Nephron progenitor cell (in vitro differentiated cells): ENCODE results near the gene ZNF708.

Experiments
- DNase-seq: peaks from one replicate; pipeline ENCODE4 v3.0.0; 2021
- H3K27ac Mint-ChIP-seq: 2 replicates; pipeline ENCODE4 v1.8.0; 2021; ENCODE audit warnings: mild to moderate bottlenecking, moderate library complexity, mixed read lengths
- H3K27me3 Mint-ChIP-seq: 2 replicates; pipeline ENCODE4 v1.8.0; 2021; ENCODE audit warnings: mild to moderate bottlenecking, low read depth, mixed read lengths; ENCODE audit not compliant: poor library complexity
- H3K36me3 Mint-ChIP-seq: 2 replicates; pipeline ENCODE4 v1.8.0; 2021; ENCODE audit warnings: low read depth, mixed read lengths
- H3K4me1 Mint-ChIP-seq: 2 replicates; pipeline ENCODE4 v1.8.0; 2021; ENCODE audit warnings: mixed read lengths
- H3K4me3 Mint-ChIP-seq: 2 replicates; pipeline ENCODE4 v1.8.0; 2021; ENCODE audit warnings: mild to moderate bottlenecking, moderate library complexity, mixed read lengths
- H3K9me3 Mint-ChIP-seq: 2 replicates; pipeline ENCODE4 v1.8.0; 2021; ENCODE audit warnings: mild to moderate bottlenecking, moderate library complexity, mixed read lengths
- TF ChIP-seq, protein P1 (sequence below): fragments of 200-600 bp; sonication (generic); IDR thresholded peaks from 2 replicates; pipeline ENCODE4 v1.5.0; 2021; ENCODE audit warnings: antibody characterized with exemption

The ZNF708 gene

DNA sequence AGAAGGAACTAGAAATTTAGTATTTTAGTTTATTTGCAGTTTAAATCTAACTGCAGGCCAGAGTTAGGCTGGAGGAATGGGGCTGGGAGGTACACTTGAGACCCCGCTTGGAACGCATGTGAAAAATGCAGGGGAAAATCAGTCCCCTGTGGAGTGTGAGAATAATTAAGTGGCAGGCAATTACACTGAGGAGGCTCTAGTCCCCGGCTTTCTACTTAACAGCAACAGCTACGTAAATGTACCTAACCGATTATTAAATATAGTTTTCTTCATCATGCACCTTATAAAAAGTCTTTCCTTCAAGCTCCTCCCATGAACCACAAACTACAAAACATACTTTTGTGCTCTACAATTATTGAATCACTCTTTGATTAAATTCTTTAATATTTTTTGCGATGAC lies 804 bp downstream of the ZNF708 start:
- Mint-ChIP-seq H3K36me3 (peaks cover 59% of the 10 kb centered on the region), H3K27me3 (peaks cover 4% of the 10 kb centered on the region), H3K9me3 (peaks cover 78% of the 10 kb centered on the region), H3K4me1 (peaks cover 7% of the 10 kb centered on the region), H3K4me3 (peak overlapping the region; percentile 100), H3K27ac (peak overlapping the region; percentile 100)
- TF ChIP-seq, protein P1, sequence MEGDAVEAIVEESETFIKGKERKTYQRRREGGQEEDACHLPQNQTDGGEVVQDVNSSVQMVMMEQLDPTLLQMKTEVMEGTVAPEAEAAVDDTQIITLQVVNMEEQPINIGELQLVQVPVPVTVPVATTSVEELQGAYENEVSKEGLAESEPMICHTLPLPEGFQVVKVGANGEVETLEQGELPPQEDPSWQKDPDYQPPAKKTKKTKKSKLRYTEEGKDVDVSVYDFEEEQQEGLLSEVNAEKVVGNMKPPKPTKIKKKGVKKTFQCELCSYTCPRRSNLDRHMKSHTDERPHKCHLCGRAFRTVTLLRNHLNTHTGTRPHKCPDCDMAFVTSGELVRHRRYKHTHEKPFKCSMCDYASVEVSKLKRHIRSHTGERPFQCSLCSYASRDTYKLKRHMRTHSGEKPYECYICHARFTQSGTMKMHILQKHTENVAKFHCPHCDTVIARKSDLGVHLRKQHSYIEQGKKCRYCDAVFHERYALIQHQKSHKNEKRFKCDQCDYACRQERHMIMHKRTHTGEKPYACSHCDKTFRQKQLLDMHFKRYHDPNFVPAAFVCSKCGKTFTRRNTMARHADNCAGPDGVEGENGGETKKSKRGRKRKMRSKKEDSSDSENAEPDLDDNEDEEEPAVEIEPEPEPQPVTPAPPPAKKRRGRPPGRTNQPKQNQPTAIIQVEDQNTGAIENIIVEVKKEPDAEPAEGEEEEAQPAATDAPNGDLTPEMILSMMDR, result no peak
- DNase-seq, result peak; percentile 4

DNA sequence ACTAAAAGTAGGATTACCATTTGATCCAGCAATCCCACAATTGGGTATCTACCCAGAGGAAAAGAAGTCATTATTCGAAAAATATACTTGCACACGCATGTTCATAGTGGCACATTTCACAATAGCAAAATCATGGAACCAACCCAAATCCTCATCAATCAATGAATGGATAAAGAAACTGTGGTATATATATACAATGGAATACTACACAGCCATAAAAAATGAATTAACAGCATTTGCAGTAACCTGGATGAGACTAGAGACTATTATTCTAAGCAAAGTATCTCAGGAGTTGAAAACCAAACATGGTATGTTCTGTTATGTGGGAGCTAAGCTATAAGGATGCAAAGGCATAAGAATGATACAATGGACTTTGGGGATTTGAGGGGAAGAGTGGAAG lies 3.0 kb downstream of the ZNF708 start:
- Mint-ChIP-seq H3K36me3 (peaks cover 81% of the 10 kb centered on the region), H3K4me3 (peak overlapping the region; percentile 67), H3K27ac (no peak overlapping the region), H3K4me1 (peaks cover 7% of the 10 kb centered on the region), H3K9me3 (peaks cover 87% of the 10 kb centered on the region), H3K27me3 (no peaks in the 10 kb centered on the region)
- no peak for DNase-seq
- TF ChIP-seq, protein P1, result no peak

DNA sequence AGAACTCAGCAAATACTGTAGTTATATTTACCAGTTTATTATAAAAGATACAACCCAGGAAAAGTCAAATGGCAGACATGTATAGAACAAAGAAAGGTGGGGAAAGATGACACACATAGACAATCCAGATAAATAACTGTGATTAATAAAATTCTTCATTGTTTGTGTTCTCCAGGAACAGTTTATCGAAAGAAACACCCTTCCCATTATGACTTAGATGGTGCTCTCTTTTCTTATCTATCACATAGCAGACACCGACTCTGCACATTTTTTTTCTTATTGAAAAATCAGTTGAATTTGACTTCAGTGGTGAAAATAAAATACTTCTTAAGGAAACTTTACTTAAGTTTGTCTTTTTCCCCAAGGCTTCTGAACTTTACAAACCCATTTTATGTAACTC lies 6.2 kb downstream of the ZNF708 start:
- Mint-ChIP-seq H3K4me3 (no peak overlapping the region), H3K27me3 (no peaks in the 10 kb centered on the region), H3K36me3 (peaks cover 97% of the 10 kb centered on the region), H3K4me1 (peaks cover 3% of the 10 kb centered on the region), H3K9me3 (peaks cover 96% of the 10 kb centered on the region), H3K27ac (peak overlapping the region; percentile 57)
- DNase-seq, result no peak
- TF ChIP-seq, protein P1, result no peak

DNA sequence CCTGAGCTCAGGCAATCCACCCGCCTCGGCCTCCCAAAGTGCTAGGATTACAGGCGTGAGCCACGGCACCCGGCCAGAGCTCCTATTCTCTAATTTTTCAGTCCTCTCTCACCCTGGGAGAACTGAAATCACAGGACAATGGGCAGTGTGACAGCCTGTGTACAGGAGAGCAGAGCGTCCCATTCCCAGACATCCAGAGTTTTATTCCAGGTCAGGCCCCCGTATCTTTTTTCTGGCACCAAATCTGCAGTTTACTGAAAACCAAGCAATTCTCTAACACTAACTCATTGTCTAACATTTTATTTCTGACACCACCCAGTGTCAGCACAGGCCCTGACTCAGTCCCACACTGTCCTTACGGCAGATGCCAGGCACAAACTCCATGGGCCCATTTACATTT lies 6.7 kb downstream of the ZNF708 start:
- Mint-ChIP-seq H3K9me3 (peaks cover 96% of the 10 kb centered on the region), H3K27me3 (no peaks in the 10 kb centered on the region), H3K4me3 (no peak overlapping the region), H3K27ac (peak overlapping the region; percentile 57), H3K36me3 (peaks cover 97% of the 10 kb centered on the region), H3K4me1 (no peaks in the 10 kb centered on the region)
- TF ChIP-seq, protein P1, result no peak
- no peak for DNase-seq

DNA sequence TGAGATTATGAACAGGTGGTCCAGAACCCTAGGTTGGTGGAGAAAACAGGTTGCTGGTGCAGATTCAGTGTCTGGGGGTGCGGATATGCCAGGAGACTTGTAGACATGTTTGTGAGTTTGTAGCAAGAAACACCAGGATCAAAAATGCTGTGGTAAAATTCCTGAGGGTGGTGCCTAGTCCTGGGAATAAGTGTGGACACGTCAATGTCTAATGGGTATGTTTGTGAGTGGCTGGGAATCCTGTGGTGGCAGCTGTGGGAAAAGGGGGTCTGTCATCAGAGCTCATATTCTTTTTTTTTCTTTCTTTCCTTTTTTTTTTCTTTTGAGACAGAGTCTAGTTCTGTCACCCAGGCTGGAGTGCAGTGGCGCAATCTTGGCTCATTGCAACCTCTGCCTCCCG lies 7.2 kb downstream of the ZNF708 start:
- no peak for DNase-seq
- H3K27me3 Mint-ChIP-seq, result no peaks in the 10 kb centered on the region
- peaks cover 97% of the 10 kb centered on the region for H3K36me3 Mint-ChIP-seq
- H3K9me3 Mint-ChIP-seq, result peaks cover 96% of the 10 kb centered on the region
- peak overlapping the region; percentile 31 for H3K27ac Mint-ChIP-seq
- TF ChIP-seq, protein P1, result no peak
- H3K4me1 Mint-ChIP-seq, result no peaks in the 10 kb centered on the region
- H3K4me3 Mint-ChIP-seq, result no peak overlapping the region

DNA sequence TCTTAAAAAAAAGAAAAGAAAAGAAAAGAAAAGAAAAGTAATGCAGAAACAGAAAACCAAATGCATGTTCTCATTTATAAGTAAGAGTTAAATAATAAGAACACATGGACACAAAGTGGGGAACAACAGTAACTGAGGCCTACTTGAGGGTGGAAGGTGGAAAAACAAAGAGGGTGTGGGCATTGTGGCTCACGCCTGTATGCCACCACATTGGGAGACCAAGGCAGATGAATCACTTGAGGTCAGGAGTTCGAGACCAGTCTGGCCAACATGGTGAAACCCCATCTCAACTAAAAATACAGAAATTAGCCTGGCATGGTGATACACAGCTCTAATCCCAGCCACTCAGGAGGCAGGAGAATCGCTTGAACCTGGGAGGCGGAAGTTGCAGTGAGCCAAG lies 8.1 kb downstream of the ZNF708 start:
- no peak for DNase-seq
- Mint-ChIP-seq H3K4me1 (no peaks in the 10 kb centered on the region), H3K36me3 (peaks cover 96% of the 10 kb centered on the region), H3K4me3 (no peak overlapping the region), H3K27me3 (no peaks in the 10 kb centered on the region), H3K9me3 (peaks cover 94% of the 10 kb centered on the region), H3K27ac (no peak overlapping the region)
- TF ChIP-seq, protein P1, result no peak
